Thyroid gland (tissue), 4 donors: ENCODE results near the gene DAB1.

Experiments
- POLR2A ChIP-seq, 2 donors: fragments of 450-650 bp; IDR thresholded peaks; one replicate each; pipeline ENCODE4 v1.6.1; 2017; ENCODE audit warnings: antibody characterized with exemption in 2 of 2, mild to moderate bottlenecking in 2 of 2, moderate library complexity in 1 of 2
- TF ChIP-seq, protein P1 (sequence below), 6 experiments: fragments of 200-600 bp in 3 of 6; fragments of 450-650 bp in 3 of 6; sonication (generic) in 3 of 6; IDR thresholded peaks; one replicate each; pipeline ENCODE4 v1.5.1; 2016 to 2019; ENCODE audit warnings: antibody characterized with exemption in 6 of 6, mild to moderate bottlenecking in 2 of 6, inconsistent platforms in 1 of 6, moderate library complexity in 1 of 6

DNA sequence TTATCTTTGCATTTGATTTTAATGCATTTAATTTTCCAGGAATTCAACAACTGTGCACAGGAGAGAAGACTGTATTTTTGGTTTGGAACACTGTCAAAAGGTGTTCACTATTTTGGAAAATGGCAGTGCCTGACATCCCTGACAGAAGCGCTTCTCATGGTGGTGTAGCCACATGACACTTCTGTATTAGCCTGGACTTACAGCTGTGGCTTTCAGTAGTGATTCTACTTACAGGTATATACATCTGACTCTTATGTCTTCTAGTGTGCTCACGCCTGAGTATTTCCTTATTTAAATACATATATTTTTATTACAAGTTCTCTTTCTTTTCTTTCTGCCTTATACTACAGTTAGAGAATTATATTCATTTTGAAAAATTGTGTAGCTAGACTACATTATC is 405.7 kb downstream of the DAB1 start:
- TF ChIP-seq, protein P1, sequence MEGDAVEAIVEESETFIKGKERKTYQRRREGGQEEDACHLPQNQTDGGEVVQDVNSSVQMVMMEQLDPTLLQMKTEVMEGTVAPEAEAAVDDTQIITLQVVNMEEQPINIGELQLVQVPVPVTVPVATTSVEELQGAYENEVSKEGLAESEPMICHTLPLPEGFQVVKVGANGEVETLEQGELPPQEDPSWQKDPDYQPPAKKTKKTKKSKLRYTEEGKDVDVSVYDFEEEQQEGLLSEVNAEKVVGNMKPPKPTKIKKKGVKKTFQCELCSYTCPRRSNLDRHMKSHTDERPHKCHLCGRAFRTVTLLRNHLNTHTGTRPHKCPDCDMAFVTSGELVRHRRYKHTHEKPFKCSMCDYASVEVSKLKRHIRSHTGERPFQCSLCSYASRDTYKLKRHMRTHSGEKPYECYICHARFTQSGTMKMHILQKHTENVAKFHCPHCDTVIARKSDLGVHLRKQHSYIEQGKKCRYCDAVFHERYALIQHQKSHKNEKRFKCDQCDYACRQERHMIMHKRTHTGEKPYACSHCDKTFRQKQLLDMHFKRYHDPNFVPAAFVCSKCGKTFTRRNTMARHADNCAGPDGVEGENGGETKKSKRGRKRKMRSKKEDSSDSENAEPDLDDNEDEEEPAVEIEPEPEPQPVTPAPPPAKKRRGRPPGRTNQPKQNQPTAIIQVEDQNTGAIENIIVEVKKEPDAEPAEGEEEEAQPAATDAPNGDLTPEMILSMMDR (IDR thresholded peaks at IDR 0.05): no peak
- no peak for TF ChIP-seq POLR2A (IDR thresholded peaks at IDR 0.05)
